Mesothelial cell of epicardium (in vitro differentiated cells): Measurements from ENCODE around the gene TLCD3B. TPM values are rescaled to one million over a fixed set of nuclear protein-coding genes. Genes with fewer than 3 reads are reported as not detected.

Source experiments
- DNase-seq, 2 experiments: peaks; one replicate each; pipeline ENCODE4 v3.0.0; 2021; ENCODE audit warnings: low spot score in 2 of 2; ENCODE audit not compliant: unreplicated experiment in 2 of 2
- H3K27ac Mint-ChIP-seq: 2 replicates; pipeline ENCODE4 v1.8.0; 2021; ENCODE audit warnings: mixed read lengths
- H3K27me3 Mint-ChIP-seq: 2 replicates; pipeline ENCODE4 v1.8.0; 2021; ENCODE audit warnings: low read depth, mixed read lengths
- H3K36me3 Mint-ChIP-seq: 2 replicates; pipeline ENCODE4 v1.8.0; 2021; ENCODE audit warnings: mixed read lengths
- H3K4me1 Mint-ChIP-seq: 2 replicates; pipeline ENCODE4 v1.8.0; 2021; ENCODE audit warnings: mixed read lengths
- H3K4me3 Mint-ChIP-seq: 2 replicates; pipeline ENCODE4 v1.8.0; 2021; ENCODE audit warnings: mild to moderate bottlenecking, moderate library complexity, mixed read lengths
- H3K9me3 Mint-ChIP-seq: 2 replicates; pipeline ENCODE4 v1.8.0; 2021; ENCODE audit warnings: mixed read lengths
- total RNA-seq: library from RNA; stranded (reverse); gene quantifications from 3 replicates; pipeline ENCODE4 v1.2.1, GENCODE V29; 2021
- TF ChIP-seq, protein P1 (sequence below): fragments of 200-600 bp; sonication (generic); IDR thresholded peaks from one replicate; pipeline ENCODE4 v1.5.0; 2021; ENCODE audit warnings: antibody characterized with exemption; ENCODE audit not compliant: unreplicated experiment

Gene TLCD3B
- total RNA-seq, 1 donor from 2014 or later, result 0.72 TPM

GRCh38 chr16:29993191-29993902 is 37.7 kb downstream of the TLCD3B start:
- Mint-ChIP-seq H3K27ac (no peak overlapping the region), H3K9me3 (no peaks in the 10 kb centered on the region), H3K4me1 (peaks cover 20% of the 10 kb centered on the region), H3K4me3 (no peak overlapping the region), H3K27me3 (no peaks in the 10 kb centered on the region), H3K36me3 (peaks cover 8% of the 10 kb centered on the region)
- TF ChIP-seq, protein P1, sequence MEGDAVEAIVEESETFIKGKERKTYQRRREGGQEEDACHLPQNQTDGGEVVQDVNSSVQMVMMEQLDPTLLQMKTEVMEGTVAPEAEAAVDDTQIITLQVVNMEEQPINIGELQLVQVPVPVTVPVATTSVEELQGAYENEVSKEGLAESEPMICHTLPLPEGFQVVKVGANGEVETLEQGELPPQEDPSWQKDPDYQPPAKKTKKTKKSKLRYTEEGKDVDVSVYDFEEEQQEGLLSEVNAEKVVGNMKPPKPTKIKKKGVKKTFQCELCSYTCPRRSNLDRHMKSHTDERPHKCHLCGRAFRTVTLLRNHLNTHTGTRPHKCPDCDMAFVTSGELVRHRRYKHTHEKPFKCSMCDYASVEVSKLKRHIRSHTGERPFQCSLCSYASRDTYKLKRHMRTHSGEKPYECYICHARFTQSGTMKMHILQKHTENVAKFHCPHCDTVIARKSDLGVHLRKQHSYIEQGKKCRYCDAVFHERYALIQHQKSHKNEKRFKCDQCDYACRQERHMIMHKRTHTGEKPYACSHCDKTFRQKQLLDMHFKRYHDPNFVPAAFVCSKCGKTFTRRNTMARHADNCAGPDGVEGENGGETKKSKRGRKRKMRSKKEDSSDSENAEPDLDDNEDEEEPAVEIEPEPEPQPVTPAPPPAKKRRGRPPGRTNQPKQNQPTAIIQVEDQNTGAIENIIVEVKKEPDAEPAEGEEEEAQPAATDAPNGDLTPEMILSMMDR, result no peak
- DNase-seq, result no peak

DNA sequence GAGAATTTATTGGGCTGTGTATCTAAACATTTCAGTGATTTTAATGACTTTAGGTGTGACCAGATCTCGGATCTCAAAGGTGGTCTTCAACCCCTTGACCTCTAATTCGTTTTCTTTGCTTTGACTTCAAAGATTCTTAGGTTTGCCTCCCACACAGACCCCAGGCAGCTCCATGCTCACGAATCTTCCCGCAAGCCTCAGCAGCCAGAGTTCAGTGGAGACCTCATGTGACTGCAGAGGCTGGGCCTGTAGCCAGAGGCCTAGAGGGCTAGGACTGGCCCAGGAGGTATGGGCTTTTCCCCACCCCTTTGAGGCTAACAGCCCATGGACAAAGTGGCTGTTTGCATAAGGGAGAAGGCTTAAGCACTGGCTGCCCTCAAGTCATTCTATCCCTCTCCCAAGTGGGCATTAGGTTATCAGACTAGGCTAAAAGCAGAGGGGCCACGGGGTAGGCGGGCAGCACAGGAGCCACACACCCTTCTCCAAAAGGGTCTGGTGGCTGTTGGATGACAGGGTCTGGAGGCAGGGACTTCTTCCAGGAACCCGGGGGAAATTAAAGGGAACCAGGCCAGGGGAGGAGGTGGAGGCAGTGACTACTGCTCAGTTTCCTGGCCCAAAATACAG is 38.6 kb downstream of the TLCD3B start:
- DNase-seq, result no peak
- Mint-ChIP-seq H3K4me3 (no peak overlapping the region), H3K9me3 (no peaks in the 10 kb centered on the region), H3K27ac (no peak overlapping the region), H3K4me1 (peaks cover 20% of the 10 kb centered on the region), H3K27me3 (no peaks in the 10 kb centered on the region), H3K36me3 (peaks cover 13% of the 10 kb centered on the region)
- TF ChIP-seq, protein P1, result no peak

GRCh38 chr16:29991571-29991904 is 39.5 kb downstream of the TLCD3B start:
- no peak overlapping the region for H3K4me3 Mint-ChIP-seq
- H3K4me1 Mint-ChIP-seq, result peaks cover 15% of the 10 kb centered on the region
- DNase-seq, result no peak
- no peak overlapping the region for H3K27ac Mint-ChIP-seq
- no peaks in the 10 kb centered on the region for H3K9me3 Mint-ChIP-seq
- H3K36me3 Mint-ChIP-seq, result peaks cover 16% of the 10 kb centered on the region
- H3K27me3 Mint-ChIP-seq, result no peaks in the 10 kb centered on the region
- TF ChIP-seq, protein P1, result no peak

DNA sequence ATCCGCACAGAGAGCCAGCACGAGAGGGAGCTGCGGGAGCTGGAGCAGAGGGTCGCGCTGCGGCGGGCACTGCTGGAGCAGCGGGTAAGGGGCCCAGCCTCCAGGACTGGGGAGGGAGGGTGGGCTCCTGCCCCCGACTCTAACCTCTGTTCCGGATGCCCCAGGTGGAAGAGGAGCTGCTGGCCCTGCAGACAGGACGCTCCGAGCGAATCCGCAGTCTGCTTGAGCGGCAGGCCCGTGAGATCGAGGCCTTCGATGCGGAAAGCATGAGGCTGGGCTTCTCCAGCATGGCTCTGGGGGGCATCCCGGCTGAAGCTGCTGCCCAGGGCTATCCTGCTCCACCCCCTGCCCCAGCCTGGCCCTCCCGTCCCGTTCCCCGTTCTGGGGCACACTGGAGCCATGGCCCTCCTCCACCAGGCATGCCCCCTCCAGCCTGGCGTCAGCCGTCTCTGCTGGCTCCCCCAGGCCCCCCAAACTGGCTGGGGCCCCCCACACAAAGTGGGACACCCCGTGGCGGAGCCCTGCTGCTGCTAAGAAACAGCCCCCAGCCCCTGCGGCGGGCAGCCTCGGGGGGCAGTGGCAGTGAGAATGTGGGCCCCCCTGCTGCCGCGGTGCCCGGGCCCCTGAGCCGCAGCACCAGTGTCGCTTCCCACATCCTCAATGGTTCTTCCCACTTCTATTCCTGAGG is 40.0 kb downstream of the TLCD3B start:
- H3K4me3 Mint-ChIP-seq, result no peak overlapping the region

GRCh38 chr16:29990034-29990433 is 41.0 kb downstream of the TLCD3B start:
- no peaks in the 10 kb centered on the region for H3K27me3 Mint-ChIP-seq
- no peak for DNase-seq
- H3K4me1 Mint-ChIP-seq, result peaks cover 9% of the 10 kb centered on the region
- no peaks in the 10 kb centered on the region for H3K9me3 Mint-ChIP-seq
- H3K4me3 Mint-ChIP-seq, result no peak overlapping the region
- peaks cover 24% of the 10 kb centered on the region for H3K36me3 Mint-ChIP-seq
- no peak overlapping the region for H3K27ac Mint-ChIP-seq
- TF ChIP-seq, protein P1, result no peak

More for the DNA sequence above, 40.0 kb downstream of the TLCD3B start:
- peaks cover 18% of the 10 kb centered on the region for H3K36me3 Mint-ChIP-seq
- peaks cover 11% of the 10 kb centered on the region for H3K4me1 Mint-ChIP-seq
- DNase-seq, result no peak
- H3K9me3 Mint-ChIP-seq, result no peaks in the 10 kb centered on the region
- TF ChIP-seq, protein P1, result no peak
- H3K27ac Mint-ChIP-seq, result no peak overlapping the region
- no peaks in the 10 kb centered on the region for H3K27me3 Mint-ChIP-seq
